ENCODE results near the gene PSENEN. TPM values are rescaled to one million over a fixed set of nuclear protein-coding genes. Genes with fewer than 3 reads are reported as not detected.

PSENEN gene
- total and polyA plus RNA-seq, 9 of the 15 experiments (the other 6 are each of a cell fraction or from before 2014, with no cell fraction given) = 34.5 to 299 (median 61.1) TPM

DNA sequence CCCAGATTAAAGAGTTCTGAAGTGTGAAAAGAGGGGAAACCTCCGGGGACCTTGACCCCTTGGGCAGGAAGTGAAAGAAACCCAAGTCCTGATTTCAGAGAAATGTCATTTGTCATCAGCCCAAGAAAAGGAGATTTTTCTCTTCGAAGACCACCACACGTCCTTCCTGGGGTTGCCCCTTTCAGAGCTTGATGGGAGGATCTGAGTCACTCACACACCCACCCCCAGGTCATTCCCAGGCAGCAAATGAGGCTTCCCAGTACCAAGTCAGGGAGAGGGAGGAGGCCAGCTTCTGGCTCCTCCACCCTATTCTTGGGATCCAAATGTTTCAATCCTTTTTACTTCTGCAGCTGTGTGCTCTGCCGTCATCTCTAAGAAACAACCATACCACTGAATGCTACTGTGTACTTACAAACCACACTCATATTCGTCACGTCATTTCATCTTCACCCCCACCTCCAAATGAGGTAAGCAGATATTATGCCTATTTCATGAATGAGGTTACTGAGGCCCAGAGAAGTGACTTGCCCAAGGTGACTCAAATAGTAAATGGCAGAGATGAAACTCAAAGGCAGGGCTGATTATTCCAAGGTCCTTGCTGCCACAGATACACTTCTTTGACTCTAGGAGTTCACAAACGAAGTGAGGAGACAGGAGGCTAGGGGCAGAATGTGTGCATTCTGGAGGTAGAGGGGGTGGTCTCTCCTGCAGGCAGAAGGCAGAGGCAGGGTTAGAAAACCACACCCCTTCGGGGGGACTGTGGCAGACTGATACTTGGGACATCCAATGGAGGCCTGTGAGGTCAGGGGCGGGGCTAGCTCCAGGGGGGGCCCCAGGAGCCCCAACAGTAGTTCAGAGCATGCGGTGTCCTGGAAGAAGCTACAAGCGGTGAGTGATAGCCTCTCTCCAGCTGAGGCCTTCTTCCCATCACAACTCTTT, 32.6 kb upstream of the PSENEN start:
- H3K9me1 ChIP-seq (ENCODE audit: control insufficient read depth, insufficient read depth, low read length) = no peaks in the 10 kb centered on the region
- BruUV-seq (replicated peaks) = no TSS peak
- H3K9ac ChIP-seq (ENCODE audit: insufficient read depth in 1 of 2, low read depth in 2 of 2, low read length in 2 of 2) = no peak overlapping the region
- no peaks in the 10 kb centered on the region for H4K20me1 ChIP-seq (replicated peaks; ENCODE audit: control insufficient read depth, insufficient read depth, low read length)
- peaks cover 8 to 36% of the 10 kb centered on the region in 2 experiments for H3K4me1 ChIP-seq (replicated peaks in 1 of 2; ENCODE audit: control insufficient read depth in 2 of 2, insufficient read depth in 2 of 2, low read length in 2 of 2)
- H3K36me3 ChIP-seq (ENCODE audit: control insufficient read depth, insufficient read depth, low read length) = no peaks in the 10 kb centered on the region
- H3K9me3 ChIP-seq (replicated peaks; ENCODE audit: control insufficient read depth, insufficient read depth, low read depth, low read length) = no peaks in the 10 kb centered on the region
- intact Hi-C loops (cut with micrococcal nuclease) (no loop called here), in situ Hi-C loops (cut with MboI) (no loop called here)
- no peak overlapping the region for H2AFZ ChIP-seq (ENCODE audit: low read depth, low read length)
- no peak overlapping the region for H3K4me2 ChIP-seq (ENCODE audit: insufficient read depth, low read length)
- H3K27me3 ChIP-seq (ENCODE audit: control insufficient read depth in 2 of 2, insufficient read depth in 2 of 2, low read length in 2 of 2) = peaks cover 22 to 62% of the 10 kb centered on the region in 2 experiments
- H3K4me3 ChIP-seq = no peak overlapping the region
- no peak overlapping the region for H3K27ac ChIP-seq (ENCODE audit: extremely low read depth, low read depth, low read length)
- ChIA-PET POLR2A (interaction anchor here (0.6 to 1.4 kb wide), 3 partner anchors 9 to 28 kb away, joined by 3 read pairs; no protein-coding TSS in a partner anchor), CTCF (ENCODE audit: low intra/inter-chr PET ratio) (interaction anchor here (0.5 to 1.0 kb wide), 2 partner anchors 8 to 146 kb away, joined by 3 read pairs; no protein-coding TSS in a partner anchor)
- FAIRE-seq = no peak
- peak in 3 of 4 experiments; percentile 36 to 37 (median 37) for DNase-seq (ENCODE audit: extremely low read depth in 1 of 4, low spot score in 3 of 4)
- WGBS (ENCODE audit: insufficient coverage, low coverage, missing lambda C conversion rate) = 7% methylated on average over 11 of the region's 11 CpGs
- no peak for TF ChIP-seq FOXA3 (CRISPR knock-in tag; conservative IDR thresholded peaks at IDR 0.05 in 1 of 2, IDR thresholded peaks at IDR 0.05 in 1 of 2)
- TF ChIP-seq, protein P1, sequence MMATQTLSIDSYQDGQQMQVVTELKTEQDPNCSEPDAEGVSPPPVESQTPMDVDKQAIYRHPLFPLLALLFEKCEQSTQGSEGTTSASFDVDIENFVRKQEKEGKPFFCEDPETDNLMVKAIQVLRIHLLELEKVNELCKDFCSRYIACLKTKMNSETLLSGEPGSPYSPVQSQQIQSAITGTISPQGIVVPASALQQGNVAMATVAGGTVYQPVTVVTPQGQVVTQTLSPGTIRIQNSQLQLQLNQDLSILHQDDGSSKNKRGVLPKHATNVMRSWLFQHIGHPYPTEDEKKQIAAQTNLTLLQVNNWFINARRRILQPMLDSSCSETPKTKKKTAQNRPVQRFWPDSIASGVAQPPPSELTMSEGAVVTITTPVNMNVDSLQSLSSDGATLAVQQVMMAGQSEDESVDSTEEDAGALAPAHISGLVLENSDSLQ (IDR thresholded peaks at IDR 0.05) = peak; percentile 51; the same call in 1 of the 2 replicates
- no peak for TF ChIP-seq MEF2D (tag; conservative IDR thresholded peaks at IDR 0.05; ENCODE audit: low read depth)
- no peak for TF ChIP-seq FOXJ2 (tag; IDR thresholded peaks at IDR 0.05)
- H3K79me2 ChIP-seq (ENCODE audit: control insufficient read depth, insufficient read depth, low read length) = no peaks in the 10 kb centered on the region; the same call in 2 of the 3 replicates
- ATAC-seq = no peak
